ENCODE data around the gene CYB5D1. TPM values are rescaled to one million over a fixed set of nuclear protein-coding genes. Genes with fewer than 3 reads are reported as not detected.

CYB5D1 gene
- total and polyA plus RNA-seq, 2 of the 8 experiments (the other 6 are each of a cell fraction or from before 2014, with no cell fraction given) = 11.0 to 18.0 TPM

GRCh38 chr17:7878234-7878633 lies 20.4 kb downstream of the CYB5D1 start:
- H3K18ac ChIP-seq (ENCODE audit: extremely low read depth, low read length) = no peak overlapping the region
- no peak overlapping the region for H3K14ac ChIP-seq (ENCODE audit: insufficient read length)
- no peak overlapping the region for H3K23ac ChIP-seq (ENCODE audit: insufficient read length)
- H2BK120ac ChIP-seq (replicated peaks; ENCODE audit: low read depth, low read length) = no peak overlapping the region
- H3K9me3 ChIP-seq (ENCODE audit: insufficient read depth in 2 of 2, low read depth in 1 of 2, low read length in 1 of 2) = no peaks in the 10 kb centered on the region
- no peaks in the 10 kb centered on the region for H3K79me2 ChIP-seq (ENCODE audit: control insufficient read depth in 1 of 2, insufficient read depth in 2 of 2, low read length in 2 of 2)
- H3K36me3 ChIP-seq (ENCODE audit: control insufficient read depth in 2 of 4, insufficient read depth in 4 of 4, low read length in 3 of 4) = peaks cover 3 to 10% (median 5%) of the 10 kb centered on the region in 4 experiments; a peak in 5 of 8 replicates
- H2BK5ac ChIP-seq (ENCODE audit: low read depth, low read length) = no peak overlapping the region
- no peaks in the 10 kb centered on the region; a peak in 1 of 7 replicates for H3K4me1 ChIP-seq (replicated peaks in 1 of 4; ENCODE audit: control insufficient read depth in 3 of 4, insufficient read depth in 4 of 4, low read length in 3 of 4)
- H2AK5ac ChIP-seq (ENCODE audit: low read depth, low read length) = no peak overlapping the region
- no peak overlapping the region for H3K27ac ChIP-seq (ENCODE audit: low read depth, low read length)
- H2AFZ ChIP-seq (ENCODE audit: low read length) = no peak overlapping the region
- no peak overlapping the region for H3K4me3 ChIP-seq (ENCODE audit: extremely low read depth in 1 of 4, insufficient read depth in 2 of 4, low read depth in 3 of 4, low read length in 4 of 4)
- no peak for FAIRE-seq
- H3K79me1 ChIP-seq (ENCODE audit: low read depth, low read length) = no peaks in the 10 kb centered on the region
- H3K56ac ChIP-seq (replicated peaks; ENCODE audit: insufficient read length, low read depth, low read length) = no peak overlapping the region
- no peak overlapping the region for H4K91ac ChIP-seq (replicated peaks; ENCODE audit: insufficient read length, low read length)
- H2BK15ac ChIP-seq (ENCODE audit: low read length) = no peak overlapping the region
- H4K5ac ChIP-seq (ENCODE audit: insufficient read length, low read depth, low read length) = no peak overlapping the region
- ChIA-PET POLR2A (ENCODE audit: partially characterized antibody) (interaction anchor here (0.6 to 0.7 kb wide), 2 partner anchors 21 to 24 kb away, joined by 3 read pairs; partner anchors contain the start of gene NAA38), CTCF (ENCODE audit: partially characterized antibody) (interaction anchor here (1.6 kb wide), 1 partner anchor 112 kb away, joined by 3 read pairs; no protein-coding TSS in a partner anchor)
- no peak overlapping the region for H2BK20ac ChIP-seq (ENCODE audit: low read length)
- no peak overlapping the region for H3K4me2 ChIP-seq (ENCODE audit: insufficient read depth in 1 of 2, low read depth in 2 of 2, low read length in 2 of 2)
- no peaks in the 10 kb centered on the region for H4K20me1 ChIP-seq (replicated peaks in 1 of 2; ENCODE audit: control insufficient read depth in 1 of 2, insufficient read depth in 2 of 2, low read length in 2 of 2)
- H3K23me2 ChIP-seq (ENCODE audit: low read depth, low read length) = no peaks in the 10 kb centered on the region
- no peak for DNase-seq (ENCODE audit: low read depth in 1 of 2, low spot score in 2 of 2)
- no peak overlapping the region for H2BK12ac ChIP-seq (ENCODE audit: low read depth, low read length)
- H4K8ac ChIP-seq (ENCODE audit: extremely low read depth, insufficient read depth, low read length) = no peak overlapping the region
- no peak overlapping the region for H3K9ac ChIP-seq (replicated peaks in 1 of 4; ENCODE audit: extremely low read depth in 1 of 4, low read depth in 3 of 4, low read length in 3 of 4)
- H3K4ac ChIP-seq (replicated peaks; ENCODE audit: insufficient read length, low read depth, low read length) = no peak overlapping the region
- TF ChIP-seq RFX5 (IDR thresholded peaks at IDR 0.05; ENCODE audit: borderline replicate concordance, low read depth, low read length) (no peak), KDM4A (IDR thresholded peaks at IDR 0.05; ENCODE audit: low read depth, low read length, severe bottlenecking) (no peak)
- no peaks in the 10 kb centered on the region for H3K27me3 ChIP-seq (replicated peaks in 1 of 4; ENCODE audit: control insufficient read depth in 3 of 4, extremely low read depth in 1 of 4, insufficient read depth in 3 of 4, low read length in 3 of 4)
- 94% methylated on average over 7 of the region's 7 CpGs; no CpG with 5 or more reads in 1 of the 2 experiments for WGBS, 2 experiments (ENCODE audit: extremely low coverage in 1 of 2, insufficient coverage in 1 of 2, insufficient read length in 1 of 2, insufficient replicate concordance in 2 of 2, low coverage in 1 of 2, low lambda C conversion rate in 2 of 2, missing lambda C conversion rate in 1 of 2)

All from H1 (cell line).